ENCODE results near the gene PGBD2.
"Not testable (repeated sequence)": the region's sequence is repeated elsewhere in the genome, so short reads cannot be mapped to it uniquely, and the experiment has no call there.

Gene PGBD2

GRCh38 chr1:248927283-248927682, 21.2 kb downstream of the PGBD2 start:
- DNase-seq (ENCODE audit: low spot score) = not testable (repeated sequence)

GRCh38 chr1:248928122-248928521, 22.1 kb downstream of the PGBD2 start:
- DNase-seq (ENCODE audit: low spot score) = not testable (repeated sequence)

- DNase-seq (ENCODE audit: low spot score) = not testable (repeated sequence)
These were observed 24.0 kb downstream of the PGBD2 start for GRCh38 chr1:248930037-248930436.

GRCh38 chr1:248938173-248938809, 32.3 kb downstream of the PGBD2 start:
- DNase-seq (ENCODE audit: low spot score) = not testable (repeated sequence)

- DNase-seq (ENCODE audit: low spot score) = not testable (repeated sequence)
These were observed 38.3 kb downstream of the PGBD2 start for GRCh38 chr1:248944134-248944999.

GRCh38 chr1:248945000-248945423, 39.0 kb downstream of the PGBD2 start:
- DNase-seq (ENCODE audit: low spot score) = not testable (repeated sequence)

GRCh38 chr1:248945453-248945852, 39.4 kb downstream of the PGBD2 start:
- DNase-seq (ENCODE audit: low spot score) = not testable (repeated sequence)

- DNase-seq (ENCODE audit: low spot score) = not testable (repeated sequence)
These were observed 39.9 kb downstream of the PGBD2 start for GRCh38 chr1:248945856-248946416.

All from globus pallidus (tissue), 1 donor.